AG10803 (cell line): ENCODE measurements around the gene TJP3.

Experiments
- DNase-seq: peaks from one replicate; pipeline ENCODE4 v3.0.0; 2010; ENCODE audit warnings: low read depth
- H3K4me3 ChIP-seq: 2 replicates; pipeline ENCODE4 v1.5.1; 2011; ENCODE audit warnings: mild to moderate bottlenecking, low read length, control low read depth
- CTCF ChIP-seq: conservative IDR thresholded peaks from 2 replicates; pipeline ENCODE4 v1.5.1; 2011; ENCODE audit warnings: mild to moderate bottlenecking, low read length, control low read depth, inconsistent platforms

TJP3 gene

GRCh38 chr19:3793799-3794198 is 85.6 kb downstream of the TJP3 start:
- DNase-seq, result no peak
- H3K4me3 ChIP-seq, result no peak overlapping the region
- TF ChIP-seq CTCF, result no peak

GRCh38 chr19:3796358-3796757 is 88.2 kb downstream of the TJP3 start:
- TF ChIP-seq CTCF, result no peak
- H3K4me3 ChIP-seq, result no peak overlapping the region
- no peak for DNase-seq

- no peak for TF ChIP-seq CTCF
- peak; percentile 8 for DNase-seq
- H3K4me3 ChIP-seq, result no peak overlapping the region
These were observed 90.0 kb downstream of the TJP3 start for GRCh38 chr19:3798137-3798536.
